Pancreas (tissue), 10 donors: ENCODE measurements around the gene NKD1. TPM values are rescaled to one million over a fixed set of nuclear protein-coding genes. Genes with fewer than 3 reads are reported as not detected.
"Not testable (repeated sequence)": the region's sequence is repeated elsewhere in the genome, so short reads cannot be mapped to it uniquely, and the experiment has no call there.

Source experiments
- ATAC-seq, 4 donors: fragments of 200-7000 bp; cut with Tn5 transposase; one replicate each; pipeline versions ENCODE4 v1.8.0 to v1.9.1; 2020; ENCODE audit warnings: mild to moderate bottlenecking in 4 of 4, moderate library complexity in 4 of 4
- DNase-seq, 6 donors: peaks; one replicate each; pipeline ENCODE4 v3.0.0-alpha.2; 2020
- FAIRE-seq: peaks from 2 replicates; lab custom pipeline; 2012; peaks lifted over from hg19 to GRCh38; lab: Jason Lieb, UNC
- H3K27ac ChIP-seq, 4 donors: fragments of 200-600 bp; sonication (generic); 1 replicate in 3 of 4; 2 replicates in 1 of 4; pipeline versions ENCODE4 v1.5.0 to v1.8.0; 2020
- H3K27me3 ChIP-seq, 4 donors: fragments of 200-600 bp; one replicate each; pipeline ENCODE4 v1.8.0; 2021
- H3K36me3 ChIP-seq, 3 donors: fragments of 200-600 bp; sonication (generic) in 1 of 3; one replicate each; pipeline versions ENCODE4 v1.5.0 to v1.8.0; 2020 to 2021
- H3K4me1 ChIP-seq, 3 donors: fragments of 200-600 bp; one replicate each; pipeline ENCODE4 v1.8.0; 2021
- H3K4me3 ChIP-seq, 4 donors: fragments of 200-600 bp; sonication (generic) in 2 of 4; one replicate each; pipeline versions ENCODE4 v1.5.0 to v1.8.0; 2020 to 2021
- H3K9me3 ChIP-seq, 4 donors: fragments of 200-600 bp; one replicate each; pipeline ENCODE4 v1.8.0; 2021
- WGBS, 2 donors: extraction: QIAGEN DNeasy Blood & Tissue Kit; methylation state at CpG; one replicate each; pipeline ENCODE4 v1.1.7; 2013; 5-methylcytosine and 5-hydroxymethylcytosine counted together
- intact Hi-C, 3 donors: fragments of 100-400 bp; cut with DNase I; formaldehyde crosslinking; loops; one replicate each; pipeline versions ENCODE4 v1.11.1 to v1.14.2; 2022
- polyA plus RNA-seq, 2 donors: library from polyadenylated mRNA; stranded (reverse); fragments of 200-250 nt; gene quantifications; one replicate each; pipeline ENCODE4 v1.2.3, GENCODE V29; 2013
- total RNA-seq, 6 donors: library from RNA; stranded (reverse); fragmentation: NEBNext Ultra II Directional in 4 of 6; extraction: Animal tissue kit (Norgen Biotek cat#: 25700) in 4 of 6; gene quantifications; one replicate each; pipeline versions ENCODE4 v1.2.1 to v1.2.4, GENCODE V29; 2021 to 2023
- TF ChIP-seq, protein P1 (sequence below), 4 donors: fragments of 200-600 bp; sonication (generic) in 3 of 4; IDR thresholded peaks; one replicate each; pipeline versions ENCODE4 v1.5.0 to v1.8.0; 2021; ENCODE audit warnings: antibody characterized with exemption in 4 of 4
- donor health status: healthy with polysubstance abuse.
- donor health status: DM: no; HTN: no; CAD: no; lungs with moderate emphysema.
- donor health status: DM: no; HTN: no; CAD: no.
- donor health status: control.
- donor health status: control.
- donor health status: Bipolar disorder and iron deficiency.
- donor health status: DM: yes; HTN: yes; CAD: no.
- donor health status: DM: no; HTN: no; CAD: no.
- donor health status: DM: no; HTN: no; CAD: no.
- donor health status: DM: yes; HTN: yes; CAD: no.

Gene NKD1
- total and polyA plus RNA-seq, 8 donors: 0.45 to 5.8 (median 4.4) TPM

DNA sequence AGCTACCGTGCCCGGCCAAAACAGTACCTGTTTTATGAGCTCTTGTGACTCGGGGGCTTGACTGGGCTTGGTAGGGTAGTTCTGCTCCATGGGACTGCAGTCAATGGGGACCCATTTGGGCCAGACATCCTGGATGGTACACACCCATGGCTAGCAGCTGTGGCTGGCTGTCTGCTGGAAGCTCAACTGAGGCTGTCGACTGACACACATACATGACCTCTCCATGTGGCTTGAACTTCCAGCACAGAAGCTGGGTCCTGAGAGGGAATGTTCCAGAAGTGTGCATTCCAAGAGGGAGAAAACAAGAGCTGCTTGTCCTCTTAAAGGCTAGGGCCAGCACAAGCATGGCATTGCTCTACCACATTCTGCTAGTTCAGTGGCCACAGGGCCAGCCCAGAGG is 14.9 kb upstream of the NKD1 start:
- WGBS, 2 donors: 77 to 83% methylated on average over 4 of the region's 4 CpGs
- Histone ChIP-seq H3K27me3 (no peaks in the 10 kb centered on the region), H3K27ac (no peak overlapping the region), H3K36me3 (no peaks in the 10 kb centered on the region), H3K9me3 (no peaks in the 10 kb centered on the region), H3K4me3 (no peak overlapping the region), H3K4me1 (peaks cover 0 to 5% (median 0%) of the 10 kb centered on the region in 3 donors)
- no peak for FAIRE-seq
- TF ChIP-seq, protein P1, sequence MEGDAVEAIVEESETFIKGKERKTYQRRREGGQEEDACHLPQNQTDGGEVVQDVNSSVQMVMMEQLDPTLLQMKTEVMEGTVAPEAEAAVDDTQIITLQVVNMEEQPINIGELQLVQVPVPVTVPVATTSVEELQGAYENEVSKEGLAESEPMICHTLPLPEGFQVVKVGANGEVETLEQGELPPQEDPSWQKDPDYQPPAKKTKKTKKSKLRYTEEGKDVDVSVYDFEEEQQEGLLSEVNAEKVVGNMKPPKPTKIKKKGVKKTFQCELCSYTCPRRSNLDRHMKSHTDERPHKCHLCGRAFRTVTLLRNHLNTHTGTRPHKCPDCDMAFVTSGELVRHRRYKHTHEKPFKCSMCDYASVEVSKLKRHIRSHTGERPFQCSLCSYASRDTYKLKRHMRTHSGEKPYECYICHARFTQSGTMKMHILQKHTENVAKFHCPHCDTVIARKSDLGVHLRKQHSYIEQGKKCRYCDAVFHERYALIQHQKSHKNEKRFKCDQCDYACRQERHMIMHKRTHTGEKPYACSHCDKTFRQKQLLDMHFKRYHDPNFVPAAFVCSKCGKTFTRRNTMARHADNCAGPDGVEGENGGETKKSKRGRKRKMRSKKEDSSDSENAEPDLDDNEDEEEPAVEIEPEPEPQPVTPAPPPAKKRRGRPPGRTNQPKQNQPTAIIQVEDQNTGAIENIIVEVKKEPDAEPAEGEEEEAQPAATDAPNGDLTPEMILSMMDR (IDR thresholded peaks at IDR 0.05): no peak
- peak in 1 of 6 donors; percentile 5 for DNase-seq
- intact Hi-C loops: no loop called here
- ATAC-seq: no peak

DNA sequence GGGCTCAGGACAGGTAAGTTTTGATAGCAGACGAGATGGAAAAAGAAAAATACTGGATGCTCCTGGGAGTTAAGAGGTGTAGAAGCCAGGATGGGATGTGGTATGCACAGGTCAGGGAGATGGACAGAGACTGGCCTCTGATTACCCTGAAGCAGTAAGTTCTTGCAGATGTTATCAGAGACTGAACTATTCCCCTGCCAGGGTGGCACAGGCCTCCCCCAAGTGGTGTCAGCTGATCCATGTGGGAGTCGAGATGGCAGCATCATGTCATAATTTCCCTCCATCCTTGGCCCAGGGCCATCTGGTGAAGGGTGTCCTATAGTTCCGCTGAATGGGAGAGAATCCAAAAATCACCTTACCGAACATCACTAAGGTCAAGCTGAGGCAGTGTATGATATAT is 14.1 kb upstream of the NKD1 start:
- Histone ChIP-seq H3K27me3 (no peaks in the 10 kb centered on the region), H3K4me1 (peaks cover 0 to 5% (median 0%) of the 10 kb centered on the region in 3 donors), H3K9me3 (no peaks in the 10 kb centered on the region), H3K4me3 (no peak overlapping the region), H3K36me3 (no peaks in the 10 kb centered on the region), H3K27ac (no peak overlapping the region)
- TF ChIP-seq, protein P1 (IDR thresholded peaks at IDR 0.05): no peak
- FAIRE-seq: no peak
- no peak for ATAC-seq
- peak in 1 of 6 donors; percentile 4 for DNase-seq
- intact Hi-C loops: no loop called here
- 76 to 86% methylated on average over 4 of the region's 4 CpGs for WGBS, 2 donors

DNA sequence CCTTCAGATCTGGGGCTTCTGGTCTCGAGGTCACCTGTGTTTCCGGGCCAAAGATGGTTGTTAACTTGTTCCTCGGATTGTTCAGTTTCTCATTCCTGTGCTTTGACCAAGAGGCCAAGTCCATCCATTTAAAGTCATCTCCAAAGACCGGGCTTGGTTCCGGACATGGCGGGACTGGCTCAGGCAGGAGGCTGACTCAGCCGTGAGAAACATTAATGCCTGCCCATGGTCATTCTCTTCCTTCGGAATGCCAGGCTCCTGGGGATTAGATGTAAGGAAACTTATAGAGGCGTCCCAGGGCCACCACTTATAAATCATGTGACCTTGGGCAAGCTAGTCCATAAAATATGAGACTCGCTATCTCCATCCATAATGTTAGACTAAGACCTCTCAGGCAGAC is 13.6 kb upstream of the NKD1 start:
- TF ChIP-seq, protein P1 (IDR thresholded peaks at IDR 0.05): no peak
- no peak for FAIRE-seq
- 84 to 91% methylated on average over 10 of the region's 10 CpGs for WGBS, 2 donors
- H3K27me3 ChIP-seq: no peaks in the 10 kb centered on the region
- intact Hi-C loops: no loop called here
- no peaks in the 10 kb centered on the region for H3K9me3 ChIP-seq
- no peak for DNase-seq
- H3K36me3 ChIP-seq: no peaks in the 10 kb centered on the region
- no peak overlapping the region for H3K4me3 ChIP-seq
- no peak overlapping the region for H3K27ac ChIP-seq
- ATAC-seq: no peak
- peaks cover 0 to 5% (median 0%) of the 10 kb centered on the region in 3 donors for H3K4me1 ChIP-seq

DNA sequence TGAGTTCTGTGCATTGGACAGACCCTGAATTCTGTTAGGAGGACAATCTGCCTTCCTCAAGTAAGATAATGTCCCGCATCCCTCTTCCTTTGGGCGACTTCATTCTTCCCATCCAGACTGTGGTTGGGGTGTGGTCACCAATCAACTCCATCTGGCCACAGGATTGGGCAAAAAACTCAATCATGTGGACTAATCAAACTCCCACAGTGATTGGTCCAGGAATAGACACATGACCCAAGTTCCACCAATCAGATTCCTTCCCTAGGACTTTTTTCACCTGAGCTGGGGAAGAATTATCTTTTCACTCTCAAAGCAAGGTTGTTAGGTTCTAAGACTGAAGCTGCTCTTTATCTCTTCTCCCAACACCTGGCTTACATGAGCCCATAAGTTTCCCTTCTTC is 13.2 kb upstream of the NKD1 start:
- no peak for FAIRE-seq
- Histone ChIP-seq H3K4me1 (peaks cover 0 to 5% (median 0%) of the 10 kb centered on the region in 3 donors), H3K4me3 (no peak overlapping the region), H3K9me3 (no peaks in the 10 kb centered on the region), H3K27ac (no peak overlapping the region), H3K36me3 (no peaks in the 10 kb centered on the region), H3K27me3 (no peaks in the 10 kb centered on the region)
- DNase-seq: no peak
- ATAC-seq: no peak
- TF ChIP-seq, protein P1 (IDR thresholded peaks at IDR 0.05): no peak
- WGBS, 2 donors: 94 to 97% methylated on average over 2 of the region's 2 CpGs
- intact Hi-C loops: no loop called here

DNA sequence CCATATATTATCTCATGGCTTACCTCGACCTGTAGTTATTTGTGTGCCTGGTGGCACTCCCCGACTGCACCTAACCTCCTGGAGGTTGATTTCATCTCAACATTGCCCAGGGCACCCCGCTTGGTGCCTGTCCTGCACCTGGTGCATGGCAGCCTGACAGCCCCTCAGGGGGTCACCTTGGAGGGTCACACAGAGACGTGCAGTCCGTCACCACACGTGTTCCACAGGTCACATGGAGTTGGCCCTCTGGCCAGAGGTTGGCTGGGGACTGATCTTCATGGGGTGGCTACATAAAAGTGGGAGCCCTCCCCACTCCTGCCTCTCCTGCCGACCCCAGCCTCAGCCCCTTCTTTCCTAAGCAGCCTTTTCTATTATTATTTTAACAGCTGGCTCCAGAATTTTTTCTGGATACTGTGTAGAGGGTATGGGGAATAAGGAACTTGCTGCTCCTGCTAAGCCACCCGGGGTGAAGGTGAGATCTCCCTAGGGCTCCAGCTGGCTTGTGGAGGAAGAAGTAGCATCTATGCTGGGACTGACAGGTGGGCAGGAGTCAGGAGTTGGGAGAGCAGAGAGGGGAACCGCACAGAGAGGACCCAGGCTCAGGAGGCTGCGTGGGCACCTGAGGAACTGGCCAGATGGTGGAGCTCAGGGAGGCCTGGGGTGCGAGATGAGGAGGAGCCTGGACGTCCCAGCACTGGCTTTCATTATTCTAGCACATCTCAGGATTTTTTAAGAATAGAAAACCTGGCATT is 12.5 kb upstream of the NKD1 start:
- DNase-seq (peak in 2 of 6 donors; percentile 4 to 41), FAIRE-seq (no peak), ATAC-seq (no peak)
- Histone ChIP-seq H3K27ac (no peak overlapping the region), H3K4me3 (no peak overlapping the region), H3K36me3 (no peaks in the 10 kb centered on the region), H3K4me1 (no peaks in the 10 kb centered on the region), H3K9me3 (no peaks in the 10 kb centered on the region), H3K27me3 (no peaks in the 10 kb centered on the region)
- intact Hi-C loops: no loop called here
- TF ChIP-seq, protein P1 (IDR thresholded peaks at IDR 0.05): no peak
- 77 to 84% methylated on average over 12 of the region's 12 CpGs for WGBS, 2 donors

DNA sequence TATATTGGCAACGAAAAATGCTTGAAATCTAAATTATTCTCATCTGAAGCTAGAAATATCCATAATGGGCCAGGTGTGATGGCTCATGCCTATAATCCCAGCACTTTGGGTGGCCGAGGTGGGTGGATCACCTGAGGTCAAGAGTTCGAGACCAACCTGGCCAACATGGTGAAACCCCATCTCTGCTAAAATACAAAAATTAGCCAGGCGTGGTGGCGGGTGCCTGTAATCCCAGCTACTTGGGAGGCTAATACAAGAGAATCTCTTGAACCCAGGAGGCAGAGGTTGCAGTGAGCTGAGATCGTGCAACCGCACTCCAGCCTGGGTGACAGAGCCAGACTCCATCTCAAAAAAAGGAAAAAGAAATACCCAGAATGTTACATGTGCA is 11.9 kb upstream of the NKD1 start:
- H3K36me3 ChIP-seq, DNase-seq, intact Hi-C loops, H3K9me3 ChIP-seq, H3K27me3 ChIP-seq, H3K27ac ChIP-seq, ATAC-seq, FAIRE-seq, H3K4me3 ChIP-seq, H3K4me1 ChIP-seq: not testable (repeated sequence)
- WGBS, 2 donors: 80 to 91% methylated on average over 7 of the region's 7 CpGs
